HepG2 (cell line): ENCODE results near the gene SRGAP3.

Experiments
- LCORL ChIP-seq, 2 experiments: fragments of 450-650 bp in 1 of 2; sonication (generic) in 1 of 2; formaldehyde crosslinking in 1 of 2; IDR thresholded peaks; 2 replicates each; pipeline versions ENCODE4 v1.5.0 to v1.6.1; 2017 to 2020; ENCODE audit warnings: antibody characterized with exemption in 1 of 2, missing genetic modification reagents in 1 of 2
- RELA ChIP-seq: sonication (generic); formaldehyde crosslinking; IDR thresholded peaks from 2 replicates; pipeline ENCODE4 v1.4.0; 2020; ENCODE audit warnings: missing genetic modification reagents
- SAFB2 ChIP-seq: sonication (generic); formaldehyde crosslinking; IDR thresholded peaks from 2 replicates; pipeline ENCODE4 v1.5.1; 2020; ENCODE audit warnings: missing genetic modification reagents, low read depth, mild to moderate bottlenecking, borderline replicate concordance
- TAF15 ChIP-seq: fragments of 200-400 bp; formaldehyde crosslinking; IDR thresholded peaks from one replicate; pipeline ENCODE4 v1.6.1; 2018; ENCODE audit warnings: mild to moderate bottlenecking, low read depth, low read length; ENCODE audit not compliant: poor library complexity, severe bottlenecking
- TEAD2 ChIP-seq: sonication (generic); formaldehyde crosslinking; IDR thresholded peaks from 2 replicates; pipeline ENCODE4 v1.9.0; 2021; ENCODE audit warnings: missing genetic modification reagents
- THRA ChIP-seq: sonication (generic); formaldehyde crosslinking; IDR thresholded peaks from 2 replicates; pipeline ENCODE4 v1.4.0; 2020; ENCODE audit warnings: missing genetic modification reagents, borderline replicate concordance
- ZNF710 ChIP-seq: sonication (generic); formaldehyde crosslinking; IDR thresholded peaks from 2 replicates; pipeline ENCODE4 v1.5.0; 2020; ENCODE audit warnings: mild to moderate bottlenecking, missing genetic modification reagents, borderline replicate concordance
- TF ChIP-seq, protein P1 (sequence below): sonication (generic); formaldehyde crosslinking; IDR thresholded peaks from 2 replicates; pipeline ENCODE4 v1.5.0; 2020; ENCODE audit warnings: mild to moderate bottlenecking, missing genetic modification reagents, moderate library complexity

DNA sequence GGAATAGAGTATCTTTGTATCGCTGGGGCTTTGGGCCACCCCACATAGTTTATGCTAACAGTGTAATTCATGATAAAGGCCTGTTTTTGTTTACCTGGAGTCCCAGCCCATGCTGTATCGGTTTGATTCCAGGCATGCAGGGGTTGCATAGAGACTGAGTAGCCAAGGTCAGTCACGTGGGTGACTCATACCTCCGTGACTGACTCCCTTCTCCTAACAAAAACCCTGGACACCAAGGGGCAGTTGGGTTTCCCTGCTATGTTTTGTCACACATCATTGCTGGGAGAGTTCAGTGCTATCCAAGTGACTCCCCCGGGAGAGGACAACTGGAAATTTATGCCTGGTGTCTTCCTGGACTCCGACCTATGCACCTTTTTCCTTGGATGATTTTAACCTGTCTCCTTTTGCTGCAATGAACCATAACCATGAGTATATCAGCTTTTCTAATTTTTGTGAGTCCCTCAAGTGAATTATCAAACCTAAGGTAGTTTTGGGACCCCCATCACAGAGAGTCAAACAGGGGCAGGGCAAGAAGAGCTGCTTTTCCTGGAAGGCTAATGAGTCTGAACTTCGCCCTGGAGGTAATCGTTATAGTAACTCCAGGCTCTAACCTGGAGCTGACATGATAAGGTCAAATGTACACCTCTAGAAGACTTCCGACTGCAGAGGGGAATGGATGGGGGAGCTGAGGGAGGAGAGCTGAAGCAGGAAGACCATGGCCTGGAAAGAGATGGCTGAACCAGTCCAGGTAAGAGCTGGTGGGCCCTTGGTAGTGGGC, 57.0 kb downstream of the SRGAP3 start:
- TF ChIP-seq TAF15 (no peak), THRA (CRISPR knock-in tag) (no peak), LCORL (IDR thresholded peaks at IDR 0.05) (no peak), LCORL (CRISPR knock-in tag; IDR thresholded peaks at IDR 0.05) (no peak), ZNF710 (CRISPR knock-in tag) (no peak), RELA (CRISPR knock-in tag) (no peak), TEAD2 (no peak), SAFB2 (CRISPR knock-in tag) (no peak)
- TF ChIP-seq, protein P1, sequence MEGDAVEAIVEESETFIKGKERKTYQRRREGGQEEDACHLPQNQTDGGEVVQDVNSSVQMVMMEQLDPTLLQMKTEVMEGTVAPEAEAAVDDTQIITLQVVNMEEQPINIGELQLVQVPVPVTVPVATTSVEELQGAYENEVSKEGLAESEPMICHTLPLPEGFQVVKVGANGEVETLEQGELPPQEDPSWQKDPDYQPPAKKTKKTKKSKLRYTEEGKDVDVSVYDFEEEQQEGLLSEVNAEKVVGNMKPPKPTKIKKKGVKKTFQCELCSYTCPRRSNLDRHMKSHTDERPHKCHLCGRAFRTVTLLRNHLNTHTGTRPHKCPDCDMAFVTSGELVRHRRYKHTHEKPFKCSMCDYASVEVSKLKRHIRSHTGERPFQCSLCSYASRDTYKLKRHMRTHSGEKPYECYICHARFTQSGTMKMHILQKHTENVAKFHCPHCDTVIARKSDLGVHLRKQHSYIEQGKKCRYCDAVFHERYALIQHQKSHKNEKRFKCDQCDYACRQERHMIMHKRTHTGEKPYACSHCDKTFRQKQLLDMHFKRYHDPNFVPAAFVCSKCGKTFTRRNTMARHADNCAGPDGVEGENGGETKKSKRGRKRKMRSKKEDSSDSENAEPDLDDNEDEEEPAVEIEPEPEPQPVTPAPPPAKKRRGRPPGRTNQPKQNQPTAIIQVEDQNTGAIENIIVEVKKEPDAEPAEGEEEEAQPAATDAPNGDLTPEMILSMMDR, result no peak
